Mammary epithelial cell (primary cell): ENCODE results near the gene AHSG.

ENCODE experiments used
- EZH2 ChIP-seq: IDR thresholded peaks from 2 replicates; pipeline ENCODE4 v1.6.1; 2012; ENCODE audit warnings: low read length, inconsistent platforms, borderline replicate concordance
- TF ChIP-seq, protein P1 (sequence below), 2 donors: IDR thresholded peaks in 1 of 2; conservative IDR thresholded peaks in 1 of 2; 2 replicates each; pipeline ENCODE4 v1.5.1; 2011 to 2012; ENCODE audit warnings: inconsistent platforms in 2 of 2, low read length in 2 of 2, mild to moderate bottlenecking in 2 of 2, control low read depth in 1 of 2, low read depth in 1 of 2; ENCODE audit not compliant: insufficient read depth in 1 of 2; ENCODE audit errors: extremely low read depth in 1 of 2

DNA sequence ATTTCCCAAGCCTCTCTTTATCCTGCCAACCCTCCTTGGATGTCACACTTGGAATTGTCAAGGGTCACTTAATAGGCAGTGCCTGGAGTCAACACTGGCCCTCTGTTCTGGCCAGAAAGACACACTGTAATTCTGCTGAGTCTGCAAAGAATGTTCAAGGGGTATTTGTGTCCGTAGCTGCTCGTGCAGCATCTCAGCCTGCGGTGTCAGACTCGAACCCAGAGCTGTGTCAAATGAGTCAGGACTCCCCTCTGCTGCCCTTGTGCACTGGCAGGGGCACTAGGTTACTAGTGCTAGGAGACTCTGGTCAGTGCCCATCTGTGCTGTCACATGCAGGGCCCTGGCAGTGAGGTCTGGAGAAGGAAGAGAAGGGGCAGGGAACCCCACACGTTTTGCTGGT is 795 bp upstream of the AHSG start:
- TF ChIP-seq, protein P1, sequence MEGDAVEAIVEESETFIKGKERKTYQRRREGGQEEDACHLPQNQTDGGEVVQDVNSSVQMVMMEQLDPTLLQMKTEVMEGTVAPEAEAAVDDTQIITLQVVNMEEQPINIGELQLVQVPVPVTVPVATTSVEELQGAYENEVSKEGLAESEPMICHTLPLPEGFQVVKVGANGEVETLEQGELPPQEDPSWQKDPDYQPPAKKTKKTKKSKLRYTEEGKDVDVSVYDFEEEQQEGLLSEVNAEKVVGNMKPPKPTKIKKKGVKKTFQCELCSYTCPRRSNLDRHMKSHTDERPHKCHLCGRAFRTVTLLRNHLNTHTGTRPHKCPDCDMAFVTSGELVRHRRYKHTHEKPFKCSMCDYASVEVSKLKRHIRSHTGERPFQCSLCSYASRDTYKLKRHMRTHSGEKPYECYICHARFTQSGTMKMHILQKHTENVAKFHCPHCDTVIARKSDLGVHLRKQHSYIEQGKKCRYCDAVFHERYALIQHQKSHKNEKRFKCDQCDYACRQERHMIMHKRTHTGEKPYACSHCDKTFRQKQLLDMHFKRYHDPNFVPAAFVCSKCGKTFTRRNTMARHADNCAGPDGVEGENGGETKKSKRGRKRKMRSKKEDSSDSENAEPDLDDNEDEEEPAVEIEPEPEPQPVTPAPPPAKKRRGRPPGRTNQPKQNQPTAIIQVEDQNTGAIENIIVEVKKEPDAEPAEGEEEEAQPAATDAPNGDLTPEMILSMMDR (conservative IDR thresholded peaks at IDR 0.05 in 1 of 2, IDR thresholded peaks at IDR 0.05 in 1 of 2; ENCODE audit: extremely low read depth in 1 of 2, insufficient read depth in 1 of 2, low read depth in 1 of 2, low read length in 2 of 2), result no peak
- TF ChIP-seq EZH2, result no peak
